ENCODE data around the gene GDI1.

GDI1 gene

GRCh38 chrX:154477891-154478477 lies 41.0 kb downstream of the GDI1 start:
- Histone ChIP-seq H3K4me1 (ENCODE audit: control insufficient read depth, insufficient read depth, low read length) (peaks cover 9% of the 10 kb centered on the region), H3K36me3 (ENCODE audit: control insufficient read depth, insufficient read depth, low read length, severe bottlenecking) (no peaks in the 10 kb centered on the region), H3K9me3 (ENCODE audit: control insufficient read depth, low read length) (no peaks in the 10 kb centered on the region), H3K27me3 (replicated peaks; ENCODE audit: control insufficient read depth, insufficient read depth, low read length) (peaks cover 4% of the 10 kb centered on the region), H3K4me3 (ENCODE audit: low read length) (peak overlapping the region; percentile 77), H3K9ac (ENCODE audit: low read length) (peak overlapping the region; percentile 81)
- no peak for DNase-seq (ENCODE audit: low read depth)

GRCh38 chrX:154478728-154479622 lies 42.0 kb downstream of the GDI1 start, which contains the start of gene LAGE3:
TSS of gene LAGE3 (minus strand) at chrX:154479281. CDS start at chrX:154478915, 366 bp downstream.
- no peaks in the 10 kb centered on the region for H3K9me3 ChIP-seq (ENCODE audit: control insufficient read depth, low read length)
- H3K4me1 ChIP-seq (ENCODE audit: control insufficient read depth, insufficient read depth, low read length), result peaks cover 9% of the 10 kb centered on the region
- H3K36me3 ChIP-seq (ENCODE audit: control insufficient read depth, insufficient read depth, low read length, severe bottlenecking), result no peaks in the 10 kb centered on the region
- peak; percentile 93 for DNase-seq (ENCODE audit: low read depth)
- H3K27me3 ChIP-seq (replicated peaks; ENCODE audit: control insufficient read depth, insufficient read depth, low read length), result no peaks in the 10 kb centered on the region
- H3K4me3 ChIP-seq (ENCODE audit: low read length), result peak within 1 kb of the TSS; percentile 77
- H3K9ac ChIP-seq (ENCODE audit: low read length), result peak within 1 kb of the TSS; percentile 81

GRCh38 chrX:154481195-154481594 lies 44.2 kb downstream of the GDI1 start:
- Histone ChIP-seq H3K4me1 (ENCODE audit: control insufficient read depth, insufficient read depth, low read length) (peaks cover 13% of the 10 kb centered on the region), H3K9ac (ENCODE audit: low read length) (no peak overlapping the region), H3K36me3 (ENCODE audit: control insufficient read depth, insufficient read depth, low read length, severe bottlenecking) (peaks cover 5% of the 10 kb centered on the region), H3K27me3 (replicated peaks; ENCODE audit: control insufficient read depth, insufficient read depth, low read length) (no peaks in the 10 kb centered on the region), H3K4me3 (ENCODE audit: low read length) (no peak overlapping the region), H3K9me3 (ENCODE audit: control insufficient read depth, low read length) (no peaks in the 10 kb centered on the region)
- no peak for DNase-seq (ENCODE audit: low read depth)

GRCh38 chrX:154481911-154482601 lies 45.1 kb downstream of the GDI1 start:
- no peaks in the 10 kb centered on the region for H3K9me3 ChIP-seq (ENCODE audit: control insufficient read depth, low read length)
- H3K4me1 ChIP-seq (ENCODE audit: control insufficient read depth, insufficient read depth, low read length), result peaks cover 13% of the 10 kb centered on the region
- no peak overlapping the region for H3K4me3 ChIP-seq (ENCODE audit: low read length)
- DNase-seq (ENCODE audit: low read depth), result no peak
- H3K9ac ChIP-seq (ENCODE audit: low read length), result no peak overlapping the region
- no peaks in the 10 kb centered on the region for H3K27me3 ChIP-seq (replicated peaks; ENCODE audit: control insufficient read depth, insufficient read depth, low read length)
- H3K36me3 ChIP-seq (ENCODE audit: control insufficient read depth, insufficient read depth, low read length, severe bottlenecking), result peaks cover 5% of the 10 kb centered on the region

- Histone ChIP-seq H3K36me3 (ENCODE audit: control insufficient read depth, insufficient read depth, low read length, severe bottlenecking) (peaks cover 9% of the 10 kb centered on the region), H3K9me3 (ENCODE audit: control insufficient read depth, low read length) (no peaks in the 10 kb centered on the region), H3K9ac (ENCODE audit: low read length) (no peak overlapping the region), H3K27me3 (replicated peaks; ENCODE audit: control insufficient read depth, insufficient read depth, low read length) (no peaks in the 10 kb centered on the region), H3K4me3 (ENCODE audit: low read length) (no peak overlapping the region), H3K4me1 (ENCODE audit: control insufficient read depth, insufficient read depth, low read length) (peaks cover 11% of the 10 kb centered on the region)
- DNase-seq (ENCODE audit: low read depth), result no peak
Measured at GRCh38 chrX:154482786-154483185, 45.8 kb downstream of the GDI1 start.

GRCh38 chrX:154483325-154483724 lies 46.4 kb downstream of the GDI1 start:
- no peak for DNase-seq (ENCODE audit: low read depth)
- Histone ChIP-seq H3K9me3 (ENCODE audit: control insufficient read depth, low read length) (no peaks in the 10 kb centered on the region), H3K27me3 (replicated peaks; ENCODE audit: control insufficient read depth, insufficient read depth, low read length) (no peaks in the 10 kb centered on the region), H3K4me3 (ENCODE audit: low read length) (no peak overlapping the region), H3K36me3 (ENCODE audit: control insufficient read depth, insufficient read depth, low read length, severe bottlenecking) (peaks cover 12% of the 10 kb centered on the region), H3K4me1 (ENCODE audit: control insufficient read depth, insufficient read depth, low read length) (peaks cover 7% of the 10 kb centered on the region), H3K9ac (ENCODE audit: low read length) (no peak overlapping the region)

GRCh38 chrX:154484255-154485149 lies 47.5 kb downstream of the GDI1 start:
- H3K4me3 ChIP-seq (ENCODE audit: low read length), result no peak overlapping the region
- DNase-seq (ENCODE audit: low read depth), result no peak
- no peaks in the 10 kb centered on the region for H3K9me3 ChIP-seq (ENCODE audit: control insufficient read depth, low read length)
- H3K9ac ChIP-seq (ENCODE audit: low read length), result no peak overlapping the region
- peaks cover 11% of the 10 kb centered on the region for H3K4me1 ChIP-seq (ENCODE audit: control insufficient read depth, insufficient read depth, low read length)
- H3K27me3 ChIP-seq (replicated peaks; ENCODE audit: control insufficient read depth, insufficient read depth, low read length), result no peaks in the 10 kb centered on the region
- peaks cover 12% of the 10 kb centered on the region for H3K36me3 ChIP-seq (ENCODE audit: control insufficient read depth, insufficient read depth, low read length, severe bottlenecking)

- peaks cover 13% of the 10 kb centered on the region for H3K4me1 ChIP-seq (ENCODE audit: control insufficient read depth, insufficient read depth, low read length)
- DNase-seq (ENCODE audit: low read depth), result no peak
- peak overlapping the region; percentile 81 for H3K9ac ChIP-seq (ENCODE audit: low read length)
- H3K36me3 ChIP-seq (ENCODE audit: control insufficient read depth, insufficient read depth, low read length, severe bottlenecking), result peaks cover 12% of the 10 kb centered on the region
- H3K27me3 ChIP-seq (replicated peaks; ENCODE audit: control insufficient read depth, insufficient read depth, low read length), result no peaks in the 10 kb centered on the region
- H3K4me3 ChIP-seq (ENCODE audit: low read length), result peak overlapping the region; percentile 79
- H3K9me3 ChIP-seq (ENCODE audit: control insufficient read depth, low read length), result no peaks in the 10 kb centered on the region
Measured at GRCh38 chrX:154485150-154486051, 48.4 kb downstream of the GDI1 start.

- Histone ChIP-seq H3K36me3 (ENCODE audit: control insufficient read depth, insufficient read depth, low read length, severe bottlenecking) (peaks cover 12% of the 10 kb centered on the region), H3K4me1 (ENCODE audit: control insufficient read depth, insufficient read depth, low read length) (peaks cover 13% of the 10 kb centered on the region), H3K9ac (ENCODE audit: low read length) (peak overlapping the region; percentile 81), H3K9me3 (ENCODE audit: control insufficient read depth, low read length) (no peaks in the 10 kb centered on the region), H3K27me3 (replicated peaks; ENCODE audit: control insufficient read depth, insufficient read depth, low read length) (no peaks in the 10 kb centered on the region), H3K4me3 (ENCODE audit: low read length) (peak overlapping the region; percentile 79)
- peak; percentile 36 for DNase-seq (ENCODE audit: low read depth)
Measured at GRCh38 chrX:154486052-154486395, 49.1 kb downstream of the GDI1 start.
